Forelimb muscle (tissue), 1 donor: ENCODE results near the gene PTH1R. TPM values are rescaled to one million over a fixed set of nuclear protein-coding genes. Genes with fewer than 3 reads are reported as not detected.
"Not testable (repeated sequence)": the region's sequence is repeated elsewhere in the genome, so short reads cannot be mapped to it uniquely, and the experiment has no call there.

Source experiments
- DNase-seq: peaks from one replicate; pipeline ENCODE4 v3.0.0-alpha.2; 2013; ENCODE audit warnings: low read depth
- polyA plus RNA-seq: library from polyadenylated mRNA; unstranded; fragments of 120-200 nt; gene quantifications from one replicate; pipeline ENCODE4 v1.2.1, GENCODE V29; 2013; ENCODE audit not compliant: insufficient read length

The PTH1R gene
- polyA plus RNA-seq, 1 donor = 10.9 TPM

- no peak for DNase-seq
These were observed 21.9 kb downstream of the PTH1R start for GRCh38 chr3:46899151-46900006.

GRCh38 chr3:46900007-46900292 lies 22.4 kb downstream of the PTH1R start:
- DNase-seq = no peak

GRCh38 chr3:46900356-46900755 lies 22.8 kb downstream of the PTH1R start:
- DNase-seq = no peak

GRCh38 chr3:46901061-46901460 lies 23.5 kb downstream of the PTH1R start:
- DNase-seq = no peak

DNA sequence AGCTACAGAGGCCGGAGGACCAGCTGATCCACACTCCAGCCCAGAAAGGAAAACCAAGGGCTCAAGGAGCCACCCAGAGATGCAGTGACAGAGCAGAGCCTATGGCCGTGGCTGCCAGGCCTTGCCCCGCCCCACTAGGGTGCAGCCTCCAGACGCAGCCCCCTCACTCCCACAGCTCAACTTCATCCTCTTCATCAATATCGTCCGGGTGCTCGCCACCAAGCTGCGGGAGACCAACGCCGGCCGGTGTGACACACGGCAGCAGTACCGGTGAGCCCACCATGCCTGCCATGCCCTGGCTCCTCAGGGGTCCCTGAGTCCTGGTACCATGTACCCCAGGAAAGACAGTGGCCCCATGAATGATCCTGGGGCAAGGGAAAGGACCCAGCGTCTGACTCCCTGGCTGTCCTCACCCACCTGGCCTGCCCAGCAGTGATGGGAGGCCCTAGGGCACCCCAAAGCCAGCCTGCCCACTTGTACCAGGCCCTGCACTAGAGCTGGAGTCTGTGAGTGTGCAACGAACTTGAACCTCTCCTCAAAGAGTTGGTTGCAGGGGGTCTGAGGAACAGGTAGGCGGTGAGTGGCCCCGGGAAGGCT lies 24.2 kb downstream of the PTH1R start:
- DNase-seq = no peak

- DNase-seq = no peak
These were observed 24.7 kb downstream of the PTH1R start for GRCh38 chr3:46902188-46902631.

- DNase-seq = no peak
These were observed 26.1 kb downstream of the PTH1R start for GRCh38 chr3:46903341-46904302.

DNA sequence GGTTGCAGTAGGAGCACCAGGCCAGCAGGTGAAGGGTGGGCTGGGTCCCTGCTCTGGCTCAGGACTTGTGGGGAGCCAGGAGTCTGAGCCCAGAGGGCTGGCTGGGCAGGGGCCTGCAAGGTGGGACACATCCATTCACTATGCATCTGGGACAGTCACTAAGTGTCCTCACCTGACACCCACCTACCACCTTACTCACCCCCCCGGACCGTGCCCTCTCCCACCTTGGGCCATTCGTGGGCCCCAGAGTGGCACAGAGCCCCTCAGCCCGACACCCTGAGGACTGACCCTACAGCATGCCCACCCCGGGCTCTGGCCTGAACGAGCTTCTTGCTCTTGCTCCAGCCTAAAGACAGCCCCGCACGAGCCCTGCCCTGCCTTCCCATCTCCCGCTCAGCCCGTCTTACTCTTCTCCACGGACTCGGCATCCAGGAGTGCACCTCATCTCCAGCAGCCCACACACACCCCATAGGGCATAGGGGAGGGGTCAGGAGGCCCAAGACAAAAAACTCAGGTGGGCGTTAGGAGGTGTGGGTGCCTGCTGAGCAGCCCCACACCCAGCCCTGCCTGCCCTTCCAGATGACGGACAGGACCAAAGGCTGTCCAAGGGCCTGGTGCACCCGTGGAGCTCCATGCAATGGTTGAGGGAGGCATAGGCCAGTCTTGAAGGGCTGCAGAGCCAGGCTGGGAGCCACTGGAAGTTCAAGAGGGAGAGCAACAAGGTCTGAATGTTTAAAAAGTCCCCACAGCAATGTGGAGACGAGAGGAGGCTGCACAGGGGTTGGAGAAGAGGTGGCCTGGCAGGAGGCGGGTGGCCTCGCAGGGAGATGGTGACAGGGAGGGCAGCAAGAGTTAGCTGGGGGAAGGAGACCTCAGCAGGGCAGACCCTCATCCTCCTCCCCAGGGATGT lies 27.0 kb downstream of the PTH1R start:
- DNase-seq = no peak

DNA sequence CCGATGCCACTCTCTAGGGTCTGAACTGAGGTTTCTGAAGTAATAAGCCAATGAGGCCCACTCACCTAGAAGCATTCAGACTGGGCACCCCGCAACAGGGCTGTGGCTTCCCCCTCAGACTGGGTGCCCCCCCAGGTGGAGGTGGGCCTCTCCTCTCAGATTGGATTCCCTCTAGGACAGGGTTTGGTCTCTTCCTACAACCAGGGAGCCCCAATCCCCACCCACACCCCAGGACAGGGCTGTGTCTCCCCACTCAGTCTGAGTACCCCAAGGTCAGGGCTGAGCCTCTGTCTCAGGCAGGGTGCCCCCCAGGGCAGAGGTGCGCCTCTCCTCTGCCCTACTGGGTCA lies 27.7 kb downstream of the PTH1R start:
- DNase-seq = no peak

- DNase-seq = no peak
These were observed 28.3 kb downstream of the PTH1R start for GRCh38 chr3:46905661-46906451.

- no peak for DNase-seq
These were observed 29.0 kb downstream of the PTH1R start for GRCh38 chr3:46906471-46907058.

DNA sequence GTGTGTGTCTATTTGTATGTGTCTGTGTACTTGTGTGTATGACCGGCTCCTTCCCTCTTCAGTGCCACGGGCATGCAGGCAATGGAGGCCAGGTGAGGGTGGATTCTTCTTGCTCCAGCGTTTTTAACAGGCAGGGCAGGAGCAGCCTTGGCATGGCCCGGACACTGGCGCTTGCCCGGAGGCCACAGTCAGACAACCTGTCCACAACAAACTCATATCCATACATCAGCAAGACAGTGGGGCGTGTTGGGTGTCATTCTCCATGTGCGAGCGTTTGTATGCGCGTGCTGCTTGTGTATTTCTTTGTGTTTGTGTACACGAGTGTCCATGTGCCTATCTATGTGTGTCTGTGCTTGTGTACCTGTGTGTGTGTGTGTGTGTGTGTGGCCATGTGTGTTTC lies 29.8 kb downstream of the PTH1R start:
- no peak for DNase-seq

GRCh38 chr3:46907960-46908293 lies 30.4 kb downstream of the PTH1R start:
- DNase-seq = no peak

GRCh38 chr3:46908294-46908985 lies 30.9 kb downstream of the PTH1R start:
- no peak for DNase-seq

DNA sequence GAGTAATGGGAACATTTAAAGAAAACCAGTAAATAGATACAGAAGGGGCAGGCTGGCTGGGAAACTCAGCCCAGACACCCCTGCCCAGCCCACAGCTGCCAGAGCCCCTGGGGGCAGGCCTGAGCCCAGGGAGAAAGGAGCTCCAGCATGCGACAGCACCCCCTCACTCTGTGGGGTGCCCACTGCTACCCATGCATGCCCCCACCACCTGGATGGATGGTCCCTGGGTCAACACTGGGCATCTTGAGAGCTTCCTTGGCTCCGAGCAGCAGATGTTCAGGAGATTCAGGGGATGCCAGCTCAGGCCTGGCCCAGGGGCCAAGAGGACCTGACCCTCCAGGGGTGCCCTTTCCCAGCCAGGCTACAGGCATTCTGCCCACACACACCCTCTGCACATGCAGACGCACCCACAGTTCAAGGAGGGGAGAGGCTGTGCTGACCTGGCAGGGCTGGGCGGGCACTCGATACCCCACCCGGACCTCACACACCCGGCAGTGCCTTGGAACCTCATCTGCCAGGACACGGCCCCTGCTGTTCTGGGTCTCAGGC lies 31.5 kb downstream of the PTH1R start:
- no peak for DNase-seq

GRCh38 chr3:46909535-46910161 lies 32.1 kb downstream of the PTH1R start:
- no peak for DNase-seq

DNA sequence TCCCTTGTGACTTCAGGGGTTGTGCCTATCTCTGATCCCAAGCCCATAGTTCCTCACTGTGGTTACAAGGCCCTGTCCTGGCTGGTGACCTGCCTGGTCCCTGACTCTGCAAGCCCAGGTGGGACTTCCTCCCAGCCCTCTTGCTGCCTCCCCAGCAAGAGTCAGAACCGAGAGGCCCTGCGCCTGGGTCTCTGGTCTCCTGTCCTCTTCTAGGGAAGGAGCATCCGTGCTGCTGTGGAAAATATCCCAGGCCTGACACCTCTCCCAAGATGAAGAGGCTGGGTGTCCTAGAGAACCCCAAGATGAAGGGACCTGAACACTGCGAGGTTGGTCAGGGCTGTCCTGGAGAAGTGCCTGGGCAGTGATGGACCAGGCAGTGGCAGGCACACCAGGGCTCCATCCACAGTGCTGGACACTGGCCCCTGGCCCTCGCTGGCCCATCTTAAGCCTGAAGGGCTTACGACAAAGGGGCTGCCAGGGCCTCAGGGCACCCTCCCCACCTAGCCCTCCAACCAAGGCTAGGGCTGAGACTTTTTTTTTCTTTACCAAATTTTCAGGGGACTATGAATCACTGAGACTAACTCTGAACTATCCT lies 32.7 kb downstream of the PTH1R start:
- DNase-seq = no peak

DNA sequence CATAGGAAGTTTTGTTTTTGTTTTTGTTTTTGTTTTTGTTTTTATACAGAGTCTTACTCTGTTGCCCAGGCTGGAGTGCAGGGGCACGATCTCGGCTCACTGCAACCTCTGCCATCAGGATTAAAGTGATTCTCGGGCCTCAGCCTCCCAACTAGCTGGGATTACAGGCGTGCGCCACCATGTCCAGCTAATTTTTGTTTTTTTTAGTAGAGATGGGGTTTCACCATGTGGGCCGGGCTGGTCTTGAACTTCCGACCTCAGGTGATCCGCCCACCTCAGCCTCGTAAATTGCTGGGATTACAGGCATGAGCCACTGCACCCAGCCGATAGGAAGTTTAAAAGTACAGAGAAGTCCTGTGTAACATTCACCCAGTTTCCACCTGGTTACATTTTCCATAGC lies 33.4 kb downstream of the PTH1R start:
- DNase-seq = not testable (repeated sequence)

- DNase-seq = no peak
These were observed 35.5 kb downstream of the PTH1R start for GRCh38 chr3:46912986-46913385.
